AG04449 (cell line): ENCODE data around the gene SH3RF2.

ENCODE experiments used
- CTCF ChIA-PET: fragments of 350-600 bp; formaldehyde crosslinking; extraction: SDS; loops from one replicate; lab custom pipeline; 2021; ENCODE audit warnings: antibody characterized with exemption; lab: Yijun Ruan, JAX
- POLR2A ChIA-PET: fragments of 400-600, 350-600 bp; formaldehyde crosslinking; extraction: SDS; loops from one replicate; lab custom pipeline; 2020; ENCODE audit warnings: antibody characterized with exemption, inconsistent platforms; lab: Yijun Ruan, JAX
- DNase-seq: peaks from one replicate; pipeline ENCODE4 v3.0.0-alpha.2; 2010; ENCODE audit warnings: low read depth, low spot score
- H3K4me3 ChIP-seq: 2 replicates; pipeline ENCODE4 v1.5.1; 2011; ENCODE audit warnings: low read depth, mild to moderate bottlenecking, control low read depth, low read length
- CTCF ChIP-seq: IDR thresholded peaks from one replicate; pipeline ENCODE4 v1.5.1; 2011; ENCODE audit warnings: mild to moderate bottlenecking, moderate library complexity, low read length, control low read depth, inconsistent platforms; ENCODE audit not compliant: insufficient read depth; ENCODE audit errors: missing control alignments

Gene SH3RF2

GRCh38 chr5:145938776-145939539 lies 2.6 kb downstream of the SH3RF2 start:
- ChIA-PET POLR2A (no interaction called here), CTCF (interaction anchor here (0.8 to 1.8 kb wide), 5 partner anchors 9 to 114 kb away, joined by 3 to 6 read pairs (median 4); no protein-coding TSS in a partner anchor)
- no peak for DNase-seq
- no peak overlapping the region; the same call in 1 of the 2 replicates for H3K4me3 ChIP-seq
- no peak for TF ChIP-seq CTCF

- no peak overlapping the region for H3K4me3 ChIP-seq
- POLR2A ChIA-PET: no interaction called here
- no peak for DNase-seq
- CTCF ChIA-PET: interaction anchor here (0.8 to 1.8 kb wide), 3 partner anchors 52 to 114 kb away, joined by 3 to 6 read pairs (median 4); no protein-coding TSS in a partner anchor
- TF ChIP-seq CTCF: no peak
These were observed 3.2 kb downstream of the SH3RF2 start for GRCh38 chr5:145939540-145940065.

GRCh38 chr5:145941096-145941447 lies 4.7 kb downstream of the SH3RF2 start:
- H3K4me3 ChIP-seq: no peak overlapping the region
- no peak for TF ChIP-seq CTCF
- DNase-seq: no peak
- ChIA-PET CTCF (interaction anchor here (1.0 to 1.2 kb wide), 3 partner anchors 15 to 109 kb away, joined by 3 read pairs; no protein-coding TSS in a partner anchor), POLR2A (no interaction called here)

GRCh38 chr5:145941448-145942130 lies 5.2 kb downstream of the SH3RF2 start:
- no peak overlapping the region for H3K4me3 ChIP-seq
- no peak for DNase-seq
- ChIA-PET POLR2A (no interaction called here), CTCF (interaction anchor here (1.0 to 2.0 kb wide), 5 partner anchors 12 to 109 kb away, joined by 3 to 5 read pairs (median 3); no protein-coding TSS in a partner anchor)
- TF ChIP-seq CTCF: no peak

- POLR2A ChIA-PET: no interaction called here
- CTCF ChIA-PET: interaction anchor here (1.1 to 2.0 kb wide), 2 partner anchors 12 to 38 kb away, joined by 3 to 5 read pairs; no protein-coding TSS in a partner anchor
- H3K4me3 ChIP-seq: no peak overlapping the region
- no peak for DNase-seq
- no peak for TF ChIP-seq CTCF
These were observed 5.8 kb downstream of the SH3RF2 start for GRCh38 chr5:145942201-145942600.
